H1 (cell line): ENCODE results near the gene CBR4. TPM values are rescaled to one million over a fixed set of nuclear protein-coding genes. Genes with fewer than 3 reads are reported as not detected.

Source experiments
- CTCF ChIA-PET: fragments of 300-600 bp; sonication (Branson Sonifier 250); formaldehyde crosslinking; loops from one replicate; lab custom pipeline; 2021; ENCODE audit not compliant: partially characterized antibody; lab: Charles Lee
- POLR2A ChIA-PET: fragments of 300-600 bp; sonication (Branson Sonifier 250); formaldehyde crosslinking; loops from one replicate; lab custom pipeline; 2021; ENCODE audit warnings: inconsistent platforms; ENCODE audit not compliant: partially characterized antibody; lab: Charles Lee
- DNase-seq, 2 experiments: peaks; one replicate each; pipeline versions ENCODE4 v3.0.0 to v3.0.0-alpha.2; 2010 to 2022; ENCODE audit warnings: low spot score in 2 of 2, low read depth in 1 of 2, mixed read lengths in 1 of 2
- FAIRE-seq: peaks from 2 replicates; lab custom pipeline; 2011; peaks lifted over from hg19 to GRCh38; lab: Jason Lieb, UNC
- H2AFZ ChIP-seq: 2 replicates; pipeline ENCODE4 v1.8.1; 2012; ENCODE audit warnings: low read length, inconsistent platforms
- H2AK5ac ChIP-seq: 2 replicates; pipeline ENCODE4 v1.6.1; 2013; ENCODE audit warnings: low read depth, low read length
- H2BK120ac ChIP-seq: replicated peaks from 2 replicates; pipeline ENCODE3; 2013; ENCODE audit warnings: low read depth, low read length, inconsistent platforms
- H2BK12ac ChIP-seq: 2 replicates; pipeline ENCODE4 v1.6.1; 2013; ENCODE audit warnings: low read depth, low read length
- H2BK15ac ChIP-seq: 2 replicates; pipeline ENCODE4 v1.6.1; 2013; ENCODE audit warnings: low read length
- H2BK20ac ChIP-seq: 2 replicates; pipeline ENCODE4 v1.6.1; 2013; ENCODE audit warnings: low read length
- H2BK5ac ChIP-seq: 2 replicates; pipeline ENCODE4 v1.6.1; 2013; ENCODE audit warnings: low read depth, low read length
- H3K14ac ChIP-seq: 2 replicates; pipeline ENCODE4 v1.6.1; 2013; ENCODE audit warnings: inconsistent platforms; ENCODE audit not compliant: insufficient read length
- H3K18ac ChIP-seq: 2 replicates; pipeline ENCODE4 v1.6.1; 2013; ENCODE audit warnings: low read length; ENCODE audit errors: extremely low read depth
- H3K23ac ChIP-seq: 2 replicates; pipeline ENCODE4 v1.6.1; 2013; ENCODE audit warnings: inconsistent platforms; ENCODE audit not compliant: insufficient read length
- H3K23me2 ChIP-seq: 2 replicates; pipeline ENCODE4 v1.6.1; 2013; ENCODE audit warnings: low read depth, low read length
- H3K27ac ChIP-seq: 2 replicates; pipeline ENCODE4 v1.6.1; 2011; ENCODE audit warnings: low read depth, low read length, inconsistent platforms
- H3K27me3 ChIP-seq, 4 experiments: replicated peaks in 1 of 4; 1 replicate in 1 of 4; 2 replicates in 3 of 4; pipeline versions ENCODE4 v1.6.1 to v1.8.1; 2011 to 2013; ENCODE audit warnings: low read length in 3 of 4, mild to moderate bottlenecking in 3 of 4, inconsistent platforms in 2 of 4, mixed read lengths in 2 of 4, moderate library complexity in 1 of 4; ENCODE audit not compliant: control insufficient read depth in 3 of 4, insufficient read depth in 3 of 4; ENCODE audit errors: extremely low read depth in 1 of 4
- H3K36me3 ChIP-seq, 4 experiments: 2 replicates each; pipeline versions ENCODE4 v1.6.1 to v1.8.1; 2011 to 2013; ENCODE audit warnings: mild to moderate bottlenecking in 4 of 4, low read length in 3 of 4, moderate library complexity in 2 of 4, control low read depth in 1 of 4, inconsistent platforms in 1 of 4; ENCODE audit not compliant: insufficient read depth in 4 of 4, control insufficient read depth in 2 of 4
- H3K4ac ChIP-seq: replicated peaks from 2 replicates; pipeline ENCODE3; 2013; ENCODE audit warnings: low read length, low read depth, mixed read lengths, inconsistent platforms; ENCODE audit not compliant: insufficient read length
- H3K4me1 ChIP-seq, 4 experiments: replicated peaks in 1 of 4; 1 replicate in 1 of 4; 2 replicates in 3 of 4; pipeline versions ENCODE4 v1.6.1 to v1.8.1; 2011 to 2013; ENCODE audit warnings: low read length in 3 of 4, inconsistent platforms in 2 of 4, mixed read lengths in 1 of 4; ENCODE audit not compliant: insufficient read depth in 4 of 4, control insufficient read depth in 3 of 4
- H3K4me2 ChIP-seq, 2 experiments: 2 replicates each; pipeline versions ENCODE4 v1.6.1 to v1.8.1; 2011 to 2013; ENCODE audit warnings: low read depth in 2 of 2, low read length in 2 of 2, control low read depth in 1 of 2, inconsistent platforms in 1 of 2, mild to moderate bottlenecking in 1 of 2; ENCODE audit not compliant: insufficient read depth in 1 of 2
- H3K4me3 ChIP-seq, 4 experiments: fragments of 200-600, 300-600 bp in 1 of 4; sonication (generic), shearing (Covaris generic), sonication (Bioruptor Twin) in 1 of 4; 2 replicates each; pipeline versions ENCODE4 v1.5.1 to v1.8.1; 2011 to 2016; ENCODE audit warnings: low read length in 4 of 4, low read depth in 3 of 4, control low read depth in 2 of 4, inconsistent platforms in 2 of 4, mild to moderate bottlenecking in 2 of 4, mixed read lengths in 1 of 4, moderate library complexity in 1 of 4; ENCODE audit not compliant: insufficient read depth in 2 of 4; ENCODE audit errors: extremely low read depth in 1 of 4
- H3K56ac ChIP-seq: replicated peaks from 2 replicates; pipeline ENCODE3; 2013; ENCODE audit warnings: low read depth, mild to moderate bottlenecking, mixed read lengths, low read length, inconsistent platforms; ENCODE audit not compliant: insufficient read length
- H3K79me1 ChIP-seq: 2 replicates; pipeline ENCODE4 v1.6.1; 2013; ENCODE audit warnings: low read depth, low read length, control low read depth
- H3K79me2 ChIP-seq, 2 experiments: 2 replicates each; pipeline versions ENCODE4 v1.6.1 to v1.8.1; 2012 to 2013; ENCODE audit warnings: low read length in 2 of 2, mild to moderate bottlenecking in 2 of 2, inconsistent platforms in 1 of 2; ENCODE audit not compliant: insufficient read depth in 2 of 2, control insufficient read depth in 1 of 2
- H3K9ac ChIP-seq, 4 experiments: replicated peaks in 1 of 4; 1 replicate in 1 of 4; 2 replicates in 3 of 4; pipeline versions ENCODE4 v1.6.1 to v1.8.1; 2011 to 2013; ENCODE audit warnings: low read depth in 3 of 4, low read length in 3 of 4, control low read depth in 2 of 4, mild to moderate bottlenecking in 2 of 4, moderate library complexity in 2 of 4, inconsistent platforms in 1 of 4; ENCODE audit errors: extremely low read depth in 1 of 4
- H3K9me3 ChIP-seq, 2 experiments: 2 replicates each; pipeline versions ENCODE4 v1.6.1 to v1.8.1; 2012 to 2013; ENCODE audit warnings: mild to moderate bottlenecking in 2 of 2, moderate library complexity in 2 of 2, control low read depth in 1 of 2, inconsistent platforms in 1 of 2, low read depth in 1 of 2, low read length in 1 of 2, mixed read lengths in 1 of 2; ENCODE audit not compliant: insufficient read depth in 2 of 2
- H4K20me1 ChIP-seq, 2 experiments: replicated peaks in 1 of 2; 2 replicates each; pipeline versions ENCODE3 to v1.8.1; 2011 to 2013; ENCODE audit warnings: inconsistent platforms in 2 of 2, low read length in 2 of 2, mild to moderate bottlenecking in 1 of 2; ENCODE audit not compliant: insufficient read depth in 2 of 2, control insufficient read depth in 1 of 2
- H4K5ac ChIP-seq: 2 replicates; pipeline ENCODE4 v1.6.1; 2013; ENCODE audit warnings: low read length, low read depth, mixed read lengths, inconsistent platforms; ENCODE audit not compliant: insufficient read length
- H4K8ac ChIP-seq: 2 replicates; pipeline ENCODE4 v1.8.0; 2013; ENCODE audit warnings: mild to moderate bottlenecking, moderate library complexity, low read length, inconsistent platforms; ENCODE audit not compliant: insufficient read depth; ENCODE audit errors: extremely low read depth
- H4K91ac ChIP-seq: replicated peaks from 2 replicates; pipeline ENCODE3; 2013; ENCODE audit warnings: low read length, mixed read lengths, inconsistent platforms; ENCODE audit not compliant: insufficient read length
- CEBPB ChIP-seq: IDR thresholded peaks from 2 replicates; pipeline ENCODE4 v1.6.1; 2012; ENCODE audit warnings: low read depth, low read length
- CHD2 ChIP-seq: IDR thresholded peaks from 2 replicates; pipeline ENCODE4 v1.6.1; 2012; ENCODE audit warnings: low read length, improper control_type of control experiment
- GABPA ChIP-seq: IDR thresholded peaks from 2 replicates; pipeline ENCODE4 v1.6.1; 2011; ENCODE audit warnings: mild to moderate bottlenecking, low read length, moderate library complexity, borderline replicate concordance; ENCODE audit not compliant: insufficient read depth
- KDM1A ChIP-seq: fragments of 200-600, 300-600 bp; sonication (generic); IDR thresholded peaks from 2 replicates; pipeline ENCODE4 v1.7.1; 2016; ENCODE audit warnings: mild to moderate bottlenecking, low read length, borderline replicate concordance
- SIX5 ChIP-seq: IDR thresholded peaks from 2 replicates; pipeline ENCODE4 v1.6.1; 2011; ENCODE audit warnings: mild to moderate bottlenecking, low read depth, low read length
- WGBS, 2 experiments: shearing (Covaris generic) in 1 of 2; methylation state at CpG; one replicate each; pipeline versions ENCODE4 v1.1.6 to v1.1.7; 2013 to 2015; ENCODE audit warnings: low lambda C conversion rate in 2 of 2, mixed read lengths in 2 of 2, inconsistent platforms in 1 of 2, low coverage in 1 of 2, missing lambda C conversion rate in 1 of 2; ENCODE audit not compliant: insufficient replicate concordance in 2 of 2, insufficient coverage in 1 of 2, insufficient read length in 1 of 2; ENCODE audit errors: extremely low coverage in 1 of 2, missing lambda C conversion rate in 1 of 2; 5-methylcytosine and 5-hydroxymethylcytosine counted together
- polyA plus RNA-seq, 7 experiments: library from polyadenylated mRNA; depleted of rRNA in 3 of 7; stranded (reverse) in 5 of 7; unstranded in 2 of 7; fragments of >200 nt in 5 of 7; fragments of 200-250 nt in 2 of 7; gene quantifications; 1 replicate in 5 of 7; 2 replicates in 1 of 7; 4 replicates in 1 of 7; pipeline versions ENCODE4 v1.2.1 to v1.2.3, GENCODE V29; 2011 to 2013; ENCODE audit warnings: missing spikeins in 2 of 7, mixed read lengths in 2 of 7
- total RNA-seq: library from RNA; stranded (reverse); fragmentation: NEBNext Ultra II Directional; extraction: Animal tissue kit (Norgen Biotek cat#: 25700); gene quantifications from 2 replicates; pipeline ENCODE4 v1.2.1, GENCODE V29; 2021
- TF ChIP-seq, protein P1 (sequence below): IDR thresholded peaks from 2 replicates; pipeline ENCODE4 v1.6.1; 2012; ENCODE audit warnings: low read length, inconsistent platforms

CBR4 gene
- total and polyA plus RNA-seq, 2 of the 8 experiments (the other 6 are each of a cell fraction or from before 2014, with no cell fraction given), result 8.6 to 29.5 TPM

DNA sequence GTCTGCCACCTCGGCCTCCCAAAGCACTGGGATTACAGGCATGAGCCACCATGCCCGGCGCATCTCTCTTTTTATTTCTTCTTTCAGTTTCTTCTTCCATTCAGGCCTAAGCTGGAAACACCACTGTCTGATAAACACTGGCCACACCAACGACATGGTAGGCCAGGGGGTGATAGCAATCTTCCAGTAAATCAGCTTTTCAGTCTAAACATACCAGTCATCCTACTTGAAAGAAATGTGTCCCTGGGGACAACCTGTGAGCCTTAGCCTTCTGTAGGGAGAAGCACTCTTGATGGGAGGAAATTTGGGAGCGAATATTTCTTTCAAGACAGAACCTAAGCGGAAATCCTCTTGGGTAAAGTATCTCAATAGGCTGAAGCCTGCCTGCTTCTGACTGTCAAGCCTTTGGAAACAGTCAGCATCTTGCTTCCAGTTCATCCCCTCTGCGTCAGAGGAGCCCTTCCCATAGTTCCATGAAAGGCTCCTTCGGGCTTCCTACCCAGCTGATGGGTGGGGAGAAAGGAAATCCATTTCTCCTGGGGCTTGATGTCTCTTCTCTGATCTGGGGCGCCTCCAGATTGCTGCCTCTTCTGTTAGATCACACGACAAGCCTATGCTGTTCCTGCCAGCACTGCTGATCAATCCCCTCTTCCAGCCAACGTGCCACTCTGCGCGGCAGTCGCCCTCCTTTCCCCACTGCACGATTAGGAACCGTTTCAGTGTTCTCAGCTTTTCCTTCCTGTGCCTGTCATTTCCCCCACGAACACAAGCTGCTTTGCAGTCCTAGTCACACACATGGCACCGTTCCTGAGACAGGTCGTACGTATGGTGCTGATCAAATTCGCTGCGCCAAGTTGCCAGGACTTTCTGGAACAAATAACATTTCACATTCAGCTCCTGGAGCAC, 49.5 kb upstream of the CBR4 start:
- DNase-seq (no peak), FAIRE-seq (no peak)
- Histone ChIP-seq H3K79me1 (no peaks in the 10 kb centered on the region), H2BK5ac (no peak overlapping the region), H3K27ac (no peak overlapping the region), H3K23ac (no peak overlapping the region), H3K4me1 (no peaks in the 10 kb centered on the region), H3K4me3 (no peak overlapping the region), H3K4me2 (no peak overlapping the region), H4K91ac (no peak overlapping the region), H2BK12ac (no peak overlapping the region), H3K56ac (no peak overlapping the region), H3K9me3 (no peaks in the 10 kb centered on the region), H2AFZ (peak overlapping the region; percentile 67), H3K23me2 (no peaks in the 10 kb centered on the region), H4K8ac (no peak overlapping the region; the same call in 1 of the 2 replicates), H4K5ac (no peak overlapping the region), H2BK120ac (no peak overlapping the region), H3K14ac (no peak overlapping the region), H3K18ac (no peak overlapping the region), H3K36me3 (no peaks in the 10 kb centered on the region), H2AK5ac (no peak overlapping the region), H3K4ac (no peak overlapping the region), H2BK15ac (no peak overlapping the region), H3K9ac (0 out of 7 replicates have a peak overlapping the region, but pooled peaks of 1 of the 4 experiments have one; percentile 18), H3K79me2 (no peaks in the 10 kb centered on the region), H3K27me3 (no peaks in the 10 kb centered on the region), H2BK20ac (no peak overlapping the region), H4K20me1 (no peaks in the 10 kb centered on the region)
- ChIA-PET POLR2A (interaction anchor here (1.5 kb wide), 2 partner anchors 11 kb away, joined by 3 to 6 read pairs; no protein-coding TSS in a partner anchor), CTCF (interaction anchor here (1.3 to 1.5 kb wide), 5 partner anchors 8 to 34 kb away, joined by 3 to 4 read pairs (median 3); no protein-coding TSS in a partner anchor)
- TF ChIP-seq CHD2, result no peak
- no peak for TF ChIP-seq GABPA
- TF ChIP-seq, protein P1, sequence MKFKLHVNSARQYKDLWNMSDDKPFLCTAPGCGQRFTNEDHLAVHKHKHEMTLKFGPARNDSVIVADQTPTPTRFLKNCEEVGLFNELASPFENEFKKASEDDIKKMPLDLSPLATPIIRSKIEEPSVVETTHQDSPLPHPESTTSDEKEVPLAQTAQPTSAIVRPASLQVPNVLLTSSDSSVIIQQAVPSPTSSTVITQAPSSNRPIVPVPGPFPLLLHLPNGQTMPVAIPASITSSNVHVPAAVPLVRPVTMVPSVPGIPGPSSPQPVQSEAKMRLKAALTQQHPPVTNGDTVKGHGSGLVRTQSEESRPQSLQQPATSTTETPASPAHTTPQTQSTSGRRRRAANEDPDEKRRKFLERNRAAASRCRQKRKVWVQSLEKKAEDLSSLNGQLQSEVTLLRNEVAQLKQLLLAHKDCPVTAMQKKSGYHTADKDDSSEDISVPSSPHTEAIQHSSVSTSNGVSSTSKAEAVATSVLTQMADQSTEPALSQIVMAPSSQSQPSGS, result no peak
- no peak for TF ChIP-seq KDM1A
- no peak for TF ChIP-seq SIX5
- no peak for TF ChIP-seq CEBPB
- 89% methylated on average over 22 of the region's 22 CpGs; no CpG with 5 or more reads in 1 of the 2 experiments for WGBS, 2 experiments
